ENCODE results near the gene NVL. TPM values are rescaled to one million over a fixed set of nuclear protein-coding genes. Genes with fewer than 3 reads are reported as not detected.

Gene NVL
- total and polyA plus RNA-seq, 2 of the 8 experiments (the other 6 are each of a cell fraction or from before 2014, with no cell fraction given), result 22.7 to 45.8 TPM

GRCh38 chr1:224267925-224268324, 62.0 kb downstream of the NVL start:
- Histone ChIP-seq H3K4me3 (ENCODE audit: extremely low read depth in 1 of 4, insufficient read depth in 2 of 4, low read depth in 3 of 4, low read length in 4 of 4) (no peak overlapping the region), H3K18ac (ENCODE audit: extremely low read depth, low read length) (no peak overlapping the region), H2BK12ac (ENCODE audit: low read depth, low read length) (no peak overlapping the region), H4K91ac (replicated peaks; ENCODE audit: insufficient read length, low read length) (no peak overlapping the region), H2BK15ac (ENCODE audit: low read length) (no peak overlapping the region), H2BK120ac (replicated peaks; ENCODE audit: low read depth, low read length) (no peak overlapping the region), H2AFZ (ENCODE audit: low read length) (no peak overlapping the region), H2BK20ac (ENCODE audit: low read length) (no peak overlapping the region), H3K4me1 (replicated peaks in 1 of 4; ENCODE audit: control insufficient read depth in 3 of 4, insufficient read depth in 4 of 4, low read length in 3 of 4) (no peaks in the 10 kb centered on the region), H3K36me3 (ENCODE audit: control insufficient read depth in 2 of 4, insufficient read depth in 4 of 4, low read length in 3 of 4) (peaks cover 0 to 26% (median 1%) of the 10 kb centered on the region in 4 experiments; a peak in 4 of 8 replicates), H3K4me2 (ENCODE audit: insufficient read depth in 1 of 2, low read depth in 2 of 2, low read length in 2 of 2) (no peak overlapping the region), H3K23ac (ENCODE audit: insufficient read length) (no peak overlapping the region), H3K9me3 (ENCODE audit: insufficient read depth in 2 of 2, low read depth in 1 of 2, low read length in 1 of 2) (no peaks in the 10 kb centered on the region), H4K8ac (ENCODE audit: extremely low read depth, insufficient read depth, low read length) (no peak overlapping the region), H4K20me1 (replicated peaks in 1 of 2; ENCODE audit: control insufficient read depth in 1 of 2, insufficient read depth in 2 of 2, low read length in 2 of 2) (no peaks in the 10 kb centered on the region), H3K9ac (replicated peaks in 1 of 4; ENCODE audit: extremely low read depth in 1 of 4, low read depth in 3 of 4, low read length in 3 of 4) (no peak overlapping the region), H3K79me2 (ENCODE audit: control insufficient read depth in 1 of 2, insufficient read depth in 2 of 2, low read length in 2 of 2) (no peaks in the 10 kb centered on the region), H3K14ac (ENCODE audit: insufficient read length) (no peak overlapping the region), H4K5ac (ENCODE audit: insufficient read length, low read depth, low read length) (no peak overlapping the region), H3K4ac (replicated peaks; ENCODE audit: insufficient read length, low read depth, low read length) (no peak overlapping the region), H2AK5ac (ENCODE audit: low read depth, low read length) (no peak overlapping the region), H3K23me2 (ENCODE audit: low read depth, low read length) (no peaks in the 10 kb centered on the region), H2BK5ac (ENCODE audit: low read depth, low read length) (no peak overlapping the region), H3K27ac (ENCODE audit: low read depth, low read length) (no peak overlapping the region), H3K27me3 (replicated peaks in 1 of 4; ENCODE audit: control insufficient read depth in 3 of 4, extremely low read depth in 1 of 4, insufficient read depth in 3 of 4, low read length in 3 of 4) (no peaks in the 10 kb centered on the region), H3K56ac (replicated peaks; ENCODE audit: insufficient read length, low read depth, low read length) (no peak overlapping the region), H3K79me1 (ENCODE audit: low read depth, low read length) (no peaks in the 10 kb centered on the region)
- FAIRE-seq (no peak), DNase-seq (ENCODE audit: low read depth in 1 of 2, low spot score in 2 of 2) (no peak)
- 87% methylated on average over 4 of the region's 4 CpGs; no CpG with 5 or more reads in 1 of the 2 experiments for WGBS, 2 experiments (ENCODE audit: extremely low coverage in 1 of 2, insufficient coverage in 1 of 2, insufficient read length in 1 of 2, insufficient replicate concordance in 2 of 2, low coverage in 1 of 2, low lambda C conversion rate in 2 of 2, missing lambda C conversion rate in 1 of 2)
- TF ChIP-seq BACH1 (IDR thresholded peaks at IDR 0.05; ENCODE audit: low read length) (no peak), SP1 (IDR thresholded peaks at IDR 0.05; ENCODE audit: low read depth, low read length) (no peak), RBBP5 (IDR thresholded peaks at IDR 0.05; ENCODE audit: borderline replicate concordance, low read depth, low read length) (no peak), POLR2A (IDR thresholded peaks at IDR 0.05; ENCODE audit: control extremely low read depth in 1 of 2, low read depth in 2 of 2, low read length in 2 of 2) (no peak), MAFK (IDR thresholded peaks at IDR 0.05; ENCODE audit: low read depth, low read length) (no peak), CBX5 (IDR thresholded peaks at IDR 0.05; ENCODE audit: low read depth, low read length) (no peak), GTF2F1 (IDR thresholded peaks at IDR 0.05; ENCODE audit: borderline replicate concordance, low read depth, low read length) (no peak)
- TF ChIP-seq, protein P1, sequence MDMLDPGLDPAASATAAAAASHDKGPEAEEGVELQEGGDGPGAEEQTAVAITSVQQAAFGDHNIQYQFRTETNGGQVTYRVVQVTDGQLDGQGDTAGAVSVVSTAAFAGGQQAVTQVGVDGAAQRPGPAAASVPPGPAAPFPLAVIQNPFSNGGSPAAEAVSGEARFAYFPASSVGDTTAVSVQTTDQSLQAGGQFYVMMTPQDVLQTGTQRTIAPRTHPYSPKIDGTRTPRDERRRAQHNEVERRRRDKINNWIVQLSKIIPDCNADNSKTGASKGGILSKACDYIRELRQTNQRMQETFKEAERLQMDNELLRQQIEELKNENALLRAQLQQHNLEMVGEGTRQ (IDR thresholded peaks at IDR 0.05; ENCODE audit: low read length), result no peak
- ChIA-PET CTCF (ENCODE audit: partially characterized antibody) (interaction anchor here (0.6 to 1.2 kb wide), 3 partner anchors 12 to 133 kb away, joined by 3 to 7 read pairs (median 4); no protein-coding TSS in a partner anchor), POLR2A (ENCODE audit: partially characterized antibody) (interaction anchor here (0.6 to 1.8 kb wide), 3 partner anchors 8 to 103 kb away, joined by 3 to 6 read pairs (median 4); no protein-coding TSS in a partner anchor)

Measured in H1 (cell line).